GM12878 (cell line): Measurements from ENCODE around the gene NBEA. TPM values are rescaled to one million over a fixed set of nuclear protein-coding genes. Genes with fewer than 3 reads are reported as not detected.

Source experiments
- ATAC-seq: fragments of 200-7000 bp; cut with Tn5 transposase; 3 replicates; pipeline ENCODE4 v1.9.1; 2020; ENCODE audit warnings: mild to moderate bottlenecking, moderate library complexity
- BruUV-seq: library from RNA; stranded (reverse); fragments of 400-500 nt; replicated peaks from 2 replicates; lab custom pipeline; 2021; lab: Mats Ljungman, UMichigan
- CTCF ChIA-PET: fragments of 300-600 bp; sonication (Branson Sonifier 250); formaldehyde crosslinking; extraction: SDS; loops from one replicate; lab custom pipeline; 2021; ENCODE audit warnings: inconsistent platforms; lab: Yijun Ruan, JAX
- POLR2A ChIA-PET: fragments of 350-600 bp; formaldehyde crosslinking; extraction: SDS; loops from one replicate; lab custom pipeline; 2021; ENCODE audit warnings: inconsistent platforms; lab: Charles Lee
- RAD21 ChIA-PET: fragments of 300-600 bp; sonication (Branson Sonifier 250); formaldehyde crosslinking; loops from one replicate; lab custom pipeline; 2023; ENCODE audit warnings: antibody characterized with exemption; ENCODE audit not compliant: unreplicated experiment; lab: Charles Lee
- SMC1A ChIA-PET: fragments of 300-600 bp; sonication (Branson Sonifier 250); formaldehyde crosslinking; loops from one replicate; lab custom pipeline; 2023; ENCODE audit not compliant: unreplicated experiment, uncharacterized antibody; lab: Charles Lee
- DNase-seq: peaks from one replicate; pipeline ENCODE4 v3.0.0-alpha.2; 2011; ENCODE audit warnings: low read depth, low spot score
- FAIRE-seq: peaks from 3 replicates; lab custom pipeline; 2011; peaks lifted over from hg19 to GRCh38; lab: Jason Lieb, UNC
- H2AFZ ChIP-seq: 2 replicates; pipeline ENCODE4 v1.6.0; 2011; ENCODE audit warnings: low read depth, low read length, control low read depth; ENCODE audit not compliant: control insufficient read depth
- H3K27ac ChIP-seq: 2 replicates; pipeline ENCODE4 v1.5.1; 2011; ENCODE audit warnings: control low read depth; ENCODE audit not compliant: control insufficient read depth, insufficient read depth
- H3K27me3 ChIP-seq, 2 experiments: replicated peaks in 1 of 2; 2 replicates each; pipeline versions ENCODE4 v1.6.0 to v1.6.1; 2011; ENCODE audit warnings: low read length in 1 of 2; ENCODE audit not compliant: control insufficient read depth in 2 of 2, insufficient read depth in 2 of 2
- H3K36me3 ChIP-seq, 2 experiments: 2 replicates each; pipeline ENCODE4 v1.5.1; 2011; ENCODE audit warnings: low read length in 1 of 2; ENCODE audit not compliant: control insufficient read depth in 2 of 2, insufficient read depth in 2 of 2
- H3K4me1 ChIP-seq: 2 replicates; pipeline ENCODE4 v1.6.1; 2011; ENCODE audit warnings: mild to moderate bottlenecking, low read length, moderate library complexity, mixed read lengths; ENCODE audit not compliant: control insufficient read depth, insufficient read depth
- H3K4me2 ChIP-seq: 2 replicates; pipeline ENCODE4 v1.6.0; 2011; ENCODE audit warnings: control low read depth; ENCODE audit not compliant: control insufficient read depth, insufficient read depth
- H3K4me3 ChIP-seq: fragments of 200-600 bp; sonication (generic); 2 replicates; pipeline ENCODE4 v1.5.1; 2016
- H3K79me2 ChIP-seq: 2 replicates; pipeline ENCODE4 v1.6.0; 2011; ENCODE audit warnings: low read length; ENCODE audit not compliant: control insufficient read depth, insufficient read depth
- H3K9ac ChIP-seq: 2 replicates; pipeline ENCODE4 v1.8.0; 2011; ENCODE audit warnings: low read length, control low read depth, mixed read lengths; ENCODE audit not compliant: control insufficient read depth, insufficient read depth
- H3K9me3 ChIP-seq: replicated peaks from 3 replicates; pipeline ENCODE4 v1.5.1; 2011; ENCODE audit warnings: mild to moderate bottlenecking, low read length; ENCODE audit not compliant: control insufficient read depth, insufficient read depth
- H4K20me1 ChIP-seq: 2 replicates; pipeline ENCODE4 v1.6.0; 2011; ENCODE audit not compliant: control insufficient read depth, insufficient read depth
- CBX3 ChIP-seq: fragments of 200-600 bp; sonication (generic); IDR thresholded peaks from 2 replicates; pipeline ENCODE4 v1.6.1; 2016; ENCODE audit warnings: low read depth, borderline replicate concordance
- CREB1 ChIP-seq: IDR thresholded peaks from 2 replicates; pipeline ENCODE4 v1.6.1; 2012; ENCODE audit warnings: low read depth, mild to moderate bottlenecking, inconsistent platforms
- ETV6 ChIP-seq, 2 experiments: fragments of 450-650 bp in 1 of 2; IDR thresholded peaks in 1 of 2; conservative IDR thresholded peaks in 1 of 2; 2 replicates each; pipeline ENCODE4 v1.6.1; 2014; ENCODE audit warnings: antibody characterized with exemption in 1 of 2, borderline replicate concordance in 1 of 2, low read depth in 1 of 2, mild to moderate bottlenecking in 1 of 2, moderate library complexity in 1 of 2
- EZH2 ChIP-seq: IDR thresholded peaks from 2 replicates; pipeline ENCODE4 v1.6.1; 2012; ENCODE audit warnings: low read depth, mild to moderate bottlenecking, control low read depth, inconsistent platforms, low read length, borderline replicate concordance; ENCODE audit not compliant: control insufficient read depth
- FOXK2 ChIP-seq: fragments of 450-650 bp; IDR thresholded peaks from 2 replicates; pipeline ENCODE4 v1.6.1; 2017; ENCODE audit warnings: mild to moderate bottlenecking, moderate library complexity
- FOXM1 ChIP-seq: IDR thresholded peaks from 2 replicates; pipeline ENCODE4 v1.6.1; 2012; ENCODE audit warnings: low read depth, mild to moderate bottlenecking, inconsistent platforms, low read length, moderate library complexity
- GATAD2B ChIP-seq: fragments of 450-650 bp; conservative IDR thresholded peaks from 2 replicates; pipeline ENCODE4 v1.6.1; 2017; ENCODE audit warnings: low read depth, mild to moderate bottlenecking, moderate library complexity
- JUNB ChIP-seq: IDR thresholded peaks from 2 replicates; pipeline ENCODE4 v1.6.1; 2016; ENCODE audit warnings: antibody characterized with exemption, mild to moderate bottlenecking
- MYC ChIP-seq: IDR thresholded peaks from 2 replicates; pipeline ENCODE4 v1.6.1; 2011; ENCODE audit warnings: mild to moderate bottlenecking, low read length, moderate library complexity, inconsistent platforms; ENCODE audit not compliant: insufficient read depth, insufficient replicate concordance, insufficient read length, severe bottlenecking
- SMC3 ChIP-seq: IDR thresholded peaks from 2 replicates; pipeline ENCODE4 v1.6.1; 2011; ENCODE audit warnings: low read length, improper control_type of control experiment, borderline replicate concordance
- SUZ12 ChIP-seq: fragments of 200-600 bp; sonication (generic); IDR thresholded peaks from one replicate; pipeline ENCODE4 v1.6.1; 2018; ENCODE audit warnings: antibody characterized with exemption, mild to moderate bottlenecking; ENCODE audit not compliant: unreplicated experiment
- WGBS: methylation state at CpG from one replicate; pipeline ENCODE4 v1.1.6; 2016; ENCODE audit warnings: low lambda C conversion rate; ENCODE audit not compliant: insufficient replicate concordance, insufficient coverage; ENCODE audit errors: missing lambda C conversion rate; 5-methylcytosine and 5-hydroxymethylcytosine counted together
- in situ Hi-C: fragments of 300-500 bp; cut with MboI; formaldehyde crosslinking; loops from 9 replicates; pipeline ENCODE4 v1.14.3; 2018; ENCODE audit warnings: mixed read lengths
- intact Hi-C: fragments of 100-400 bp; cut with micrococcal nuclease; formaldehyde crosslinking; loops from one replicate; pipeline ENCODE4 v1.14.2; 2022; ENCODE audit not compliant: unreplicated experiment
- polyA plus RNA-seq, 11 experiments: library from polyadenylated mRNA; depleted of rRNA in 4 of 11; unstranded in 6 of 11; stranded (reverse) in 5 of 11; fragments of >200 nt; fragmentation: Nextera tagmentation in 4 of 11; fragmentation: Illumina TruSeq in 1 of 11; extraction: Ambion mirVana in 4 of 11; extraction: Trizol in 1 of 11; gene quantifications; 1 replicate in 1 of 11; 2 replicates in 10 of 11; pipeline versions ENCODE4 v1.2.1 to v1.2.3, GENCODE V29; 2011 to 2016; ENCODE audit warnings: inconsistent platforms in 2 of 11, missing spikeins in 2 of 11, low read depth in 1 of 11
- total RNA-seq, 4 experiments: library from RNA; depleted of rRNA in 3 of 4; stranded (reverse); fragments of >200 nt in 3 of 4; fragmentation: Illumina TruSeq in 1 of 4; extraction: Trizol in 1 of 4; gene quantifications; 2 replicates each; pipeline versions ENCODE4 v1.2.1 to v1.2.3, GENCODE V29; 2013 to 2021
- TF ChIP-seq, protein P1 (sequence below): fragments of 450-650 bp; IDR thresholded peaks from 2 replicates; pipeline ENCODE4 v1.6.1; 2017; ENCODE audit warnings: low read depth, mild to moderate bottlenecking, moderate library complexity
- TF ChIP-seq, protein P2 (sequence below): IDR thresholded peaks from 2 replicates; pipeline ENCODE4 v1.6.1; 2012; ENCODE audit warnings: improper control_type of control experiment, low read depth, low read length; ENCODE audit not compliant: insufficient replicate concordance
- TF ChIP-seq, protein P3 (sequence below): fragments of 450-650 bp; IDR thresholded peaks from 2 replicates; pipeline ENCODE4 v1.6.1; 2017; ENCODE audit warnings: mild to moderate bottlenecking, moderate library complexity

The NBEA gene
- total and polyA plus RNA-seq, 10 of the 15 experiments (the other 5 are each of a cell fraction or from before 2014, with no cell fraction given), result 0.23 to 3.6 (median 0.55) TPM

DNA sequence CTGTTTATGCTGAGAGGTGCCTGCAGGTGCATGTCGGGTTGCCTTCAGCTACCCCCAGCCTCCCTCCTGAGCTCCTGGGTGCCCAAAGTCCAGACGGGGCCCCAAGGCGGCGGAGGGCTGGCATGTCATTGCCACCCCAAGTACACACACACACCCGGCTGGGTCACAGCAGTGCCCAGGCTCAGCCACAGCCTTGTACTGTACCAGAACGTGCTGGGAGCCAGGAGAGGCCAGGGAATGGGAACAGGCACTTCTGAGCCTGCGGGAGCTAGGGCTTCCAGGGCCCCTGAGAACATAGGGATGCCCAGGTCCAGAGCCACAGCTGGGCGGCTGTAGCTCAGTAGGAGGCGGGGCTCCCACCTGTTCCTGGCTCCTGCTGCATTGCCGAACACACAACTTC is 585.4 kb downstream of the NBEA start:
- no peak for ATAC-seq
- CTCF ChIA-PET, result no interaction called here
- intact Hi-C loops (no loop called here), in situ Hi-C loops (no loop called here)
- no peaks in the 10 kb centered on the region for H3K4me1 ChIP-seq
- POLR2A ChIA-PET, result no interaction called here
- no peak overlapping the region for H3K9ac ChIP-seq
- no peaks in the 10 kb centered on the region for H3K9me3 ChIP-seq
- no peaks in the 10 kb centered on the region for H3K27me3 ChIP-seq
- DNase-seq, result no peak
- no peak overlapping the region for H3K27ac ChIP-seq
- SMC1A ChIA-PET, result no interaction called here
- H2AFZ ChIP-seq, result no peak overlapping the region
- RAD21 ChIA-PET, result no interaction called here
- H3K4me2 ChIP-seq, result no peak overlapping the region
- WGBS, result 34% methylated on average over 9 of the region's 10 CpGs
- no peaks in the 10 kb centered on the region for H3K79me2 ChIP-seq
- H3K4me3 ChIP-seq, result no peak overlapping the region
- FAIRE-seq, result no peak
- H3K36me3 ChIP-seq, result no peaks in the 10 kb centered on the region
- no TSS peak for BruUV-seq
- no peaks in the 10 kb centered on the region for H4K20me1 ChIP-seq
- TF ChIP-seq EZH2 (no peak), GATAD2B (no peak), FOXM1 (no peak), SMC3 (no peak), JUNB (no peak), CBX3 (no peak), ETV6 (conservative IDR thresholded peaks at IDR 0.05 in 1 of 2, IDR thresholded peaks at IDR 0.05 in 1 of 2; ENCODE audit: borderline replicate concordance in 1 of 2, low read depth in 1 of 2) (no peak), SUZ12 (no peak), FOXK2 (no peak), MYC (no peak), CREB1 (no peak)
- TF ChIP-seq, protein P1, sequence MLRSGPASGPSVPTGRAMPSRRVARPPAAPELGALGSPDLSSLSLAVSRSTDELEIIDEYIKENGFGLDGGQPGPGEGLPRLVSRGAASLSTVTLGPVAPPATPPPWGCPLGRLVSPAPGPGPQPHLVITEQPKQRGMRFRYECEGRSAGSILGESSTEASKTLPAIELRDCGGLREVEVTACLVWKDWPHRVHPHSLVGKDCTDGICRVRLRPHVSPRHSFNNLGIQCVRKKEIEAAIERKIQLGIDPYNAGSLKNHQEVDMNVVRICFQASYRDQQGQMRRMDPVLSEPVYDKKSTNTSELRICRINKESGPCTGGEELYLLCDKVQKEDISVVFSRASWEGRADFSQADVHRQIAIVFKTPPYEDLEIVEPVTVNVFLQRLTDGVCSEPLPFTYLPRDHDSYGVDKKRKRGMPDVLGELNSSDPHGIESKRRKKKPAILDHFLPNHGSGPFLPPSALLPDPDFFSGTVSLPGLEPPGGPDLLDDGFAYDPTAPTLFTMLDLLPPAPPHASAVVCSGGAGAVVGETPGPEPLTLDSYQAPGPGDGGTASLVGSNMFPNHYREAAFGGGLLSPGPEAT, result no peak
- TF ChIP-seq, protein P2, sequence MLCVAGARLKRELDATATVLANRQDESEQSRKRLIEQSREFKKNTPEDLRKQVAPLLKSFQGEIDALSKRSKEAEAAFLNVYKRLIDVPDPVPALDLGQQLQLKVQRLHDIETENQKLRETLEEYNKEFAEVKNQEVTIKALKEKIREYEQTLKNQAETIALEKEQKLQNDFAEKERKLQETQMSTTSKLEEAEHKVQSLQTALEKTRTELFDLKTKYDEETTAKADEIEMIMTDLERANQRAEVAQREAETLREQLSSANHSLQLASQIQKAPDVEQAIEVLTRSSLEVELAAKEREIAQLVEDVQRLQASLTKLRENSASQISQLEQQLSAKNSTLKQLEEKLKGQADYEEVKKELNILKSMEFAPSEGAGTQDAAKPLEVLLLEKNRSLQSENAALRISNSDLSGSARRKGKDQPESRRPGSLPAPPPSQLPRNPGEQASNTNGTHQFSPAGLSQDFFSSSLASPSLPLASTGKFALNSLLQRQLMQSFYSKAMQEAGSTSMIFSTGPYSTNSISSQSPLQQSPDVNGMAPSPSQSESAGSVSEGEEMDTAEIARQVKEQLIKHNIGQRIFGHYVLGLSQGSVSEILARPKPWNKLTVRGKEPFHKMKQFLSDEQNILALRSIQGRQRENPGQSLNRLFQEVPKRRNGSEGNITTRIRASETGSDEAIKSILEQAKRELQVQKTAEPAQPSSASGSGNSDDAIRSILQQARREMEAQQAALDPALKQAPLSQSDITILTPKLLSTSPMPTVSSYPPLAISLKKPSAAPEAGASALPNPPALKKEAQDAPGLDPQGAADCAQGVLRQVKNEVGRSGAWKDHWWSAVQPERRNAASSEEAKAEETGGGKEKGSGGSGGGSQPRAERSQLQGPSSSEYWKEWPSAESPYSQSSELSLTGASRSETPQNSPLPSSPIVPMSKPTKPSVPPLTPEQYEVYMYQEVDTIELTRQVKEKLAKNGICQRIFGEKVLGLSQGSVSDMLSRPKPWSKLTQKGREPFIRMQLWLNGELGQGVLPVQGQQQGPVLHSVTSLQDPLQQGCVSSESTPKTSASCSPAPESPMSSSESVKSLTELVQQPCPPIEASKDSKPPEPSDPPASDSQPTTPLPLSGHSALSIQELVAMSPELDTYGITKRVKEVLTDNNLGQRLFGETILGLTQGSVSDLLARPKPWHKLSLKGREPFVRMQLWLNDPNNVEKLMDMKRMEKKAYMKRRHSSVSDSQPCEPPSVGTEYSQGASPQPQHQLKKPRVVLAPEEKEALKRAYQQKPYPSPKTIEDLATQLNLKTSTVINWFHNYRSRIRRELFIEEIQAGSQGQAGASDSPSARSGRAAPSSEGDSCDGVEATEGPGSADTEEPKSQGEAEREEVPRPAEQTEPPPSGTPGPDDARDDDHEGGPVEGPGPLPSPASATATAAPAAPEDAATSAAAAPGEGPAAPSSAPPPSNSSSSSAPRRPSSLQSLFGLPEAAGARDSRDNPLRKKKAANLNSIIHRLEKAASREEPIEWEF, result no peak
- TF ChIP-seq, protein P3, sequence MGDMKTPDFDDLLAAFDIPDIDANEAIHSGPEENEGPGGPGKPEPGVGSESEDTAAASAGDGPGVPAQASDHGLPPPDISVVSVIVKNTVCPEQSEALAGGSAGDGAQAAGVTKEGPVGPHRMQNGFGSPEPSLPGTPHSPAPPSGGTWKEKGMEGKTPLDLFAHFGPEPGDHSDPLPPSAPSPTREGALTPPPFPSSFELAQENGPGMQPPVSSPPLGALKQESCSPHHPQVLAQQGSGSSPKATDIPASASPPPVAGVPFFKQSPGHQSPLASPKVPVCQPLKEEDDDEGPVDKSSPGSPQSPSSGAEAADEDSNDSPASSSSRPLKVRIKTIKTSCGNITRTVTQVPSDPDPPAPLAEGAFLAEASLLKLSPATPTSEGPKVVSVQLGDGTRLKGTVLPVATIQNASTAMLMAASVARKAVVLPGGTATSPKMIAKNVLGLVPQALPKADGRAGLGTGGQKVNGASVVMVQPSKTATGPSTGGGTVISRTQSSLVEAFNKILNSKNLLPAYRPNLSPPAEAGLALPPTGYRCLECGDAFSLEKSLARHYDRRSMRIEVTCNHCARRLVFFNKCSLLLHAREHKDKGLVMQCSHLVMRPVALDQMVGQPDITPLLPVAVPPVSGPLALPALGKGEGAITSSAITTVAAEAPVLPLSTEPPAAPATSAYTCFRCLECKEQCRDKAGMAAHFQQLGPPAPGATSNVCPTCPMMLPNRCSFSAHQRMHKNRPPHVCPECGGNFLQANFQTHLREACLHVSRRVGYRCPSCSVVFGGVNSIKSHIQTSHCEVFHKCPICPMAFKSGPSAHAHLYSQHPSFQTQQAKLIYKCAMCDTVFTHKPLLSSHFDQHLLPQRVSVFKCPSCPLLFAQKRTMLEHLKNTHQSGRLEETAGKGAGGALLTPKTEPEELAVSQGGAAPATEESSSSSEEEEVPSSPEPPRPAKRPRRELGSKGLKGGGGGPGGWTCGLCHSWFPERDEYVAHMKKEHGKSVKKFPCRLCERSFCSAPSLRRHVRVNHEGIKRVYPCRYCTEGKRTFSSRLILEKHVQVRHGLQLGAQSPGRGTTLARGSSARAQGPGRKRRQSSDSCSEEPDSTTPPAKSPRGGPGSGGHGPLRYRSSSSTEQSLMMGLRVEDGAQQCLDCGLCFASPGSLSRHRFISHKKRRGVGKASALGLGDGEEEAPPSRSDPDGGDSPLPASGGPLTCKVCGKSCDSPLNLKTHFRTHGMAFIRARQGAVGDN, result no peak
